Right lobe of liver (tissue), 6 donors: ENCODE results near the gene GOLPH3. TPM values are rescaled to one million over a fixed set of nuclear protein-coding genes. Genes with fewer than 3 reads are reported as not detected.

Experiments
- ATAC-seq, 4 donors: fragments of 200-7000 bp; cut with Tn5 transposase; one replicate each; pipeline ENCODE4 v1.9.1; 2020; ENCODE audit warnings: mild to moderate bottlenecking in 4 of 4, moderate library complexity in 4 of 4
- DNase-seq, 3 donors: peaks; one replicate each; pipeline ENCODE4 v3.0.0-alpha.2; 2020
- H3K27ac ChIP-seq, 3 donors: fragments of 200-600 bp; one replicate each; pipeline ENCODE4 v1.8.0; 2022
- H3K27me3 ChIP-seq, 2 donors: fragments of 200-600 bp; one replicate each; pipeline ENCODE4 v1.8.0; 2022
- H3K36me3 ChIP-seq, 4 donors: fragments of 200-600 bp; sonication (generic) in 1 of 4; one replicate each; pipeline versions ENCODE4 v1.5.1 to v1.8.0; 2017 to 2022; ENCODE audit warnings: control low read depth in 1 of 4
- H3K4me1 ChIP-seq, 4 donors: fragments of 200-600 bp; sonication (generic) in 1 of 4; one replicate each; pipeline versions ENCODE4 v1.5.1 to v1.8.0; 2017 to 2022; ENCODE audit warnings: control low read depth in 1 of 4
- H3K4me3 ChIP-seq, 3 donors: fragments of 200-600 bp; one replicate each; pipeline ENCODE4 v1.8.0; 2022
- H3K9me3 ChIP-seq, 4 donors: fragments of 200-600 bp; sonication (generic) in 1 of 4; one replicate each; pipeline versions ENCODE4 v1.5.1 to v1.8.0; 2017 to 2022; ENCODE audit warnings: control low read depth in 1 of 4
- CTCF ChIP-seq, 4 donors: fragments of 200-600 bp in 3 of 4; fragments of 450-650 bp in 1 of 4; IDR thresholded peaks; one replicate each; pipeline versions ENCODE4 v1.5.1 to v1.8.0; 2016 to 2022; ENCODE audit warnings: antibody characterized with exemption in 4 of 4, mild to moderate bottlenecking in 2 of 4
- POLR2A ChIP-seq: fragments of 450-650 bp; IDR thresholded peaks from one replicate; pipeline ENCODE4 v1.6.1; 2017; ENCODE audit warnings: antibody characterized with exemption, mild to moderate bottlenecking
- WGBS: methylation state at CpG from one replicate; pipeline ENCODE4 v1.1.6; 2018; ENCODE audit warnings: low coverage, low lambda C conversion rate; ENCODE audit not compliant: insufficient coverage; ENCODE audit errors: missing lambda C conversion rate; 5-methylcytosine and 5-hydroxymethylcytosine counted together
- intact Hi-C, 2 donors: fragments of 100-400 bp; cut with DNase I; formaldehyde crosslinking; loops; one replicate each; pipeline versions ENCODE4 v1.11.2 to v1.14.1; 2022
- total RNA-seq, 6 experiments: library from RNA; depleted of rRNA in 2 of 6; stranded (reverse); fragments of >200 nt in 2 of 6; fragmentation: NEBNext Ultra II Directional in 3 of 6; extraction: Animal tissue kit (Norgen Biotek cat#: 25700) in 3 of 6; gene quantifications; one replicate each; pipeline versions ENCODE4 v1.1.0 to v1.2.4, GENCODE V29; 2016 to 2023
- donor health status: DM: no; HTN: yes; CAD: no.
- donor health status: DM: no; HTN: no; CAD: no.
- donor health status: DM: no; HTN: no; CAD: no.
- donor health status: DM: no; HTN: yes; CAD: no.
- donor health status: DM: no; HTN: yes; CAD: no.

The GOLPH3 gene
- total RNA-seq, 6 experiments from 2014 or later: 59.1 to 141 (median 95.9) TPM

DNA sequence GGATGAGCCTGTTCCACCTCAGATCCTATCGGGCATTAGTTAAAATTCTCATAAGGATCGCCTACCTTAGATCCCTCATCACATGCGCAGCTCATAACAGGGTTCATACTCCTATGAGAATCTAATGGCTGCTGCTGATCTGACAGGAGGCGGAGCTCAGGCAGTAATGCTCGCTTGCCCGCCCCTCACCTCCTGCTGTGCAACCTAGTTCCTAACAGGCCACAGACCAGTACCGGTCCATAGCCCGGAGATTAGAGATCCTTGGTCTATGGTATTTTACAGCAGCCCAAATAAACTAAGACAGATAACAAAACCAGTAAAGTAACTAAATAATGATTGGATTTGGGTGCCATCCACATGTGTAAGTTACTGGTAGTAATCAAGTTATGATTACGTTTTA is 17.5 kb downstream of the GOLPH3 start:
- DNase-seq (no peak), ATAC-seq (no peak)
- H3K4me1 ChIP-seq: peaks cover 0 to 49% (median 12%) of the 10 kb centered on the region in 4 donors
- 88% methylated on average over 9 of the region's 9 CpGs for WGBS
- no peaks in the 10 kb centered on the region for H3K36me3 ChIP-seq
- no peaks in the 10 kb centered on the region for H3K9me3 ChIP-seq
- intact Hi-C loops: no loop called here
- H3K27me3 ChIP-seq: no peaks in the 10 kb centered on the region
- no peak overlapping the region for H3K4me3 ChIP-seq
- TF ChIP-seq CTCF (IDR thresholded peaks at IDR 0.05): no peak
- H3K27ac ChIP-seq: no peak overlapping the region

DNA sequence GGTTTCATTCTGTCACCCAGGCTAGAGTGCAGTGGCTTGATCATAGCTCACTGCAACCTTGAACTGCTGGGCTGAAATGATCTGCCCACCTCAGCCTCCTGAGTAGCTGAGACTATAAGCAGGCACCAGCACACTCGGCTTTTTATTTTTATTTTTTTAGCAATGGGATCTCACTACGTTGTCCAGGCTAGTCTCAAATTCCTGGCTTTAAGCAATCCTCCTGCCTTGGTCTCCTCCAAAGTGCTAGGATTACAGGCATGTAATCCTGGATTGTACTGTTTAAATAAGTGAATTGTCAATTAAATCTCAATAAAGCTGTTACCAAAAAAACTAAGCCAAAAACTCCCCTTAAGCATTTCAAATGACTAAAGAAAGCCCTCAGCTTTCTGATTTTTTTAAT is 18.9 kb downstream of the GOLPH3 start:
- H3K9me3 ChIP-seq: no peaks in the 10 kb centered on the region
- intact Hi-C loops: no loop called here
- H3K27me3 ChIP-seq: no peaks in the 10 kb centered on the region
- H3K4me1 ChIP-seq: peaks cover 0 to 60% (median 12%) of the 10 kb centered on the region in 4 donors
- 85% methylated on average over 2 of the region's 2 CpGs for WGBS
- no peak overlapping the region for H3K4me3 ChIP-seq
- no peaks in the 10 kb centered on the region for H3K36me3 ChIP-seq
- ATAC-seq (peak in 2 of 4 donors; percentile 6 to 10), DNase-seq (no peak)
- no peak overlapping the region for H3K27ac ChIP-seq
- TF ChIP-seq POLR2A: no peak
- no peak for TF ChIP-seq CTCF (IDR thresholded peaks at IDR 0.05)

- intact Hi-C loops: no loop called here
- Histone ChIP-seq H3K4me1 (peaks cover 0 to 50% (median 12%) of the 10 kb centered on the region in 4 donors), H3K4me3 (no peak overlapping the region)
Measured at GRCh38 chr5:32153723-32154122, 20.4 kb downstream of the GOLPH3 start.

DNA sequence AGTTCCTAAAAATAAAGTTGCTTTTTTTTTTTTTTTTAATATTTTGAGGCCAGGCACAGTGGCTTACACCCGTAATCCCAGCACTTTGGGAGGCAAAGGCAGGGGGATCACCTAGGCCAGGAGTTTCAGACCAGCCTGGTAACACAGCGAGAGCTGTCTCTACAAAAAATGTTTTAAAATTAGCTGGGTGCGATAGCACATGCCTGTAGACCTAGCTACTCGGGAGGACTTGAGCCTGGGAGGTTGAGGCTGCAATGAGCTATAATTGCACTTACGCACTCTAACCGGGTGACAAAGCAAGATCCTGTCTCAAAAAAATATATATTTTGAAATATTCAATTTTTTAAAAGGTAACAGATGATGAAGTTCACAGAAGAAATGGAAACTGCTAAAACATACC is 22.9 kb downstream of the GOLPH3 start:
- ATAC-seq (no peak), DNase-seq (no peak)
- H3K4me3 ChIP-seq: no peak overlapping the region
- intact Hi-C loops: no loop called here
- H3K27me3 ChIP-seq: no peaks in the 10 kb centered on the region
- H3K27ac ChIP-seq: no peak overlapping the region
- 81% methylated on average over 6 of the region's 6 CpGs for WGBS
- no peaks in the 10 kb centered on the region for H3K9me3 ChIP-seq
- no peaks in the 10 kb centered on the region for H3K36me3 ChIP-seq
- H3K4me1 ChIP-seq: peaks cover 0 to 75% (median 23%) of the 10 kb centered on the region in 4 donors
- no peak for TF ChIP-seq CTCF (IDR thresholded peaks at IDR 0.05)
- TF ChIP-seq POLR2A: no peak

More at GRCh38 chr5:32153723-32154122, 20.4 kb downstream of the GOLPH3 start:
- WGBS: 11% methylated on average over 3 of the region's 3 CpGs
- DNase-seq: no peak
- peak overlapping the region; percentile 5 to 56 (median 9) for H3K27ac ChIP-seq
- H3K36me3 ChIP-seq: no peaks in the 10 kb centered on the region
- no peaks in the 10 kb centered on the region for H3K9me3 ChIP-seq
- H3K27me3 ChIP-seq: no peaks in the 10 kb centered on the region
- ATAC-seq: peak; percentile 66 to 85 (median 70)
- TF ChIP-seq CTCF (IDR thresholded peaks at IDR 0.05) (no peak), POLR2A (no peak)

GRCh38 chr5:32150366-32150765 is 23.8 kb downstream of the GOLPH3 start:
- DNase-seq (no peak), ATAC-seq (no peak)
- no peak overlapping the region for H3K4me3 ChIP-seq
- no peaks in the 10 kb centered on the region for H3K9me3 ChIP-seq
- H3K4me1 ChIP-seq: peaks cover 0 to 83% (median 28%) of the 10 kb centered on the region in 4 donors
- no peak overlapping the region for H3K27ac ChIP-seq
- intact Hi-C loops: no loop called here
- TF ChIP-seq CTCF (IDR thresholded peaks at IDR 0.05): no peak
- TF ChIP-seq POLR2A: no peak
- H3K27me3 ChIP-seq: no peaks in the 10 kb centered on the region
- WGBS: 76% methylated on average over 1 of the region's 1 CpG
- no peaks in the 10 kb centered on the region for H3K36me3 ChIP-seq
